ENCODE measurements around the gene REX1BD. TPM values are rescaled to one million over a fixed set of nuclear protein-coding genes. Genes with fewer than 3 reads are reported as not detected.

The REX1BD gene
- total RNA-seq, 2 experiments from 2014 or later: 61.2 to 65.1 TPM

DNA sequence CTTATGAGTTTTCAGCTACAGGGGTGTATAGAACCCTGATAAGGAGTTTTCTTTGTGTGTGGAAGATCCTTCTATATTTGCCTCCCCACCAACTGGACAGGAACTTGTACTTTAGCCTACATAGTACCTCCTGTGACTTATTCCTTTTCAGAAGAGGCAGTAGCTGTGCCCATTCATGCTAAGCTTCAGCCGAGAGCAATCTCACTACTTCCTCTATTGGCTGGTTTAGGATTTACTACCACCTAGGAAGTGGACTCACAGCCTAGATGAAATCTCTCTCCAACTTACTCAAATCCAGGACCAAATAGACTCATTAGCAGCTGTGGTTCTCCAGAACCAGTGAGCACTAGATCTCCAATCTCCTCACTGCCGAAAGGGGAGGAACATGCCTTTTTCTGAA lies 2.3 kb upstream of the REX1BD start:
- no peaks in the 10 kb centered on the region for H3K27me3 Mint-ChIP-seq
- intact Hi-C loops (cut with micrococcal nuclease): no loop called here
- CTCF ChIA-PET: interaction anchor here (0.9 to 2.1 kb wide), 6 partner anchors 8 to 66 kb away, joined by 3 to 6 read pairs (median 4); partner anchors contain the start of gene UBA52
- POLR2A ChIA-PET: interaction anchor here (1.0 to 3.6 kb wide), 4 partner anchors 9 to 332 kb away, joined by 3 to 34 read pairs (median 14); partner anchors contain the start of gene UBA52
- ATAC-seq (no peak), DNase-seq (no peak)
- TF ChIP-seq, protein P1, sequence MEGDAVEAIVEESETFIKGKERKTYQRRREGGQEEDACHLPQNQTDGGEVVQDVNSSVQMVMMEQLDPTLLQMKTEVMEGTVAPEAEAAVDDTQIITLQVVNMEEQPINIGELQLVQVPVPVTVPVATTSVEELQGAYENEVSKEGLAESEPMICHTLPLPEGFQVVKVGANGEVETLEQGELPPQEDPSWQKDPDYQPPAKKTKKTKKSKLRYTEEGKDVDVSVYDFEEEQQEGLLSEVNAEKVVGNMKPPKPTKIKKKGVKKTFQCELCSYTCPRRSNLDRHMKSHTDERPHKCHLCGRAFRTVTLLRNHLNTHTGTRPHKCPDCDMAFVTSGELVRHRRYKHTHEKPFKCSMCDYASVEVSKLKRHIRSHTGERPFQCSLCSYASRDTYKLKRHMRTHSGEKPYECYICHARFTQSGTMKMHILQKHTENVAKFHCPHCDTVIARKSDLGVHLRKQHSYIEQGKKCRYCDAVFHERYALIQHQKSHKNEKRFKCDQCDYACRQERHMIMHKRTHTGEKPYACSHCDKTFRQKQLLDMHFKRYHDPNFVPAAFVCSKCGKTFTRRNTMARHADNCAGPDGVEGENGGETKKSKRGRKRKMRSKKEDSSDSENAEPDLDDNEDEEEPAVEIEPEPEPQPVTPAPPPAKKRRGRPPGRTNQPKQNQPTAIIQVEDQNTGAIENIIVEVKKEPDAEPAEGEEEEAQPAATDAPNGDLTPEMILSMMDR (IDR thresholded peaks at IDR 0.05): no peak
- peaks cover 28% of the 10 kb centered on the region for H3K4me1 Mint-ChIP-seq (ENCODE audit: low read depth)
- H3K36me3 Mint-ChIP-seq (ENCODE audit: low read depth): peaks cover 12% of the 10 kb centered on the region
- H3K9me3 Mint-ChIP-seq: no peaks in the 10 kb centered on the region
- no peak overlapping the region for H3K27ac Mint-ChIP-seq
- no peak overlapping the region for H3K4me3 Mint-ChIP-seq

DNA sequence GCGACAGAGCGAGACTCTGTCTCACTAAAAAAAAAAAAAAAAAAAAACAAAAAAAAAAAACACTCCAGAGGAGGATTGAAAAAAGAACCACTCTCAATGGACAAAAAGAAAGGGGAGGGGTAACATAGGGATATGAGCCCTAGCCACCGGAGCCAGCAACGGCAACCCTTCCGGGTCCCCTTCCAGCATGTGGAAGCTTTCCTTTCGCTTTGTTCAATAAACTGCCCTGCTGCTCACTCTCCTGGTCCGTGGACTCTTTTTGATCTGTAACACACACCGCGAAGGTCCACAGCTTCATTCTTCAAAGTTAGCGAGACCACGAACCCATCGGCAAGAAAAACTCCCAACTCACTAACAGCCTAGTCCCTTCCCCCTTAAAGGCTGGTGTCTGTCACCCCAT lies 1.0 kb upstream of the REX1BD start:
- POLR2A ChIA-PET: interaction anchor here (1.0 to 4.0 kb wide), 7 partner anchors 10 to 330 kb away, joined by 3 to 51 read pairs (median 9); partner anchors contain the start of genes FKBP8 and UBA52
- TF ChIP-seq, protein P1 (IDR thresholded peaks at IDR 0.05): no peak
- ATAC-seq (no peak), DNase-seq (no peak)
- Mint-ChIP-seq H3K4me1 (ENCODE audit: low read depth) (peaks cover 28% of the 10 kb centered on the region), H3K36me3 (ENCODE audit: low read depth) (peaks cover 14% of the 10 kb centered on the region), H3K4me3 (peak overlapping the region; percentile 82), H3K27ac (peak overlapping the region; percentile 90), H3K9me3 (no peaks in the 10 kb centered on the region), H3K27me3 (no peaks in the 10 kb centered on the region)
- CTCF ChIA-PET: interaction anchor here (0.8 to 4.9 kb wide), 10 partner anchors 10 to 260 kb away, joined by 3 to 37 read pairs (median 8); partner anchors contain the start of genes KXD1, UBA52 and UPF1
- intact Hi-C loops (cut with micrococcal nuclease): no loop called here

DNA sequence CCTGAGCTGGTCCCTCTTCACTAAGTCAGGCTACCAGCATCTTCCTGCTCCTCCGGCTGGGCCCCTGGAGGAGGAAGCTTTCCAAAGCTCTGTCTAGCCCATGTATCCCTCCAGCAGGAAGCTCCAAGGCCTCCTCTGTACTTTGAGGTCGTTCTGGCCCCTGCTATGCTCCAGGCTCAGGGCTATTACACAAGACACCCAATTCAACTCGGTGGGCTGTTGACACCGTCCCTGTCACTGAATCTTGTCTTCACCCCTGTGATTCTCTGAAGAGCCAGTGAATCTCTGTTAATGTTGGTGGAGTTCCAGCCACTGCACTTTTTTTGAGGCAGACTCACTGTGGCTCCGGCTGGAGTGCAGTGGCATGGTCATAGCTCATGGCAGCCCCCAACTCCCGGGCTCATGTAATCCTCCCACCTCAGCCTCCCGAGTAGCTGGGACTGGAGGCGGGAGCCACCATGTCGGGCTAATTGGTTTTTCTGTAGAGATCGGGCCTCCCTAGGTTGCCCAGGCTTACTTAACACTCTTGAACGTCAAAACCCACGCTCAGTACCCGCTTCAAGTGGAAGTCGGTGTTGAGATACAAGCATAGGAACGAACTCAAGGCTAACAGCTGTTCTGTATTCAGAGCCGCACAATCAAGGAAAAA lies 512 bp upstream of the REX1BD start:
- POLR2A ChIA-PET: interaction anchor here (0.8 to 4.0 kb wide), 9 partner anchors 11 to 320 kb away, joined by 3 to 51 read pairs (median 9); partner anchors contain the start of genes FKBP8, UBA52 and UPF1
- H3K9me3 Mint-ChIP-seq: no peaks in the 10 kb centered on the region
- CTCF ChIA-PET: interaction anchor here (0.6 to 4.9 kb wide), 13 partner anchors 11 to 278 kb away, joined by 3 to 37 read pairs (median 5); partner anchors contain the start of genes KXD1, UBA52 and UPF1
- ATAC-seq: peak; percentile 2
- DNase-seq: peak; percentile 26
- TF ChIP-seq, protein P1 (IDR thresholded peaks at IDR 0.05): no peak
- H3K4me1 Mint-ChIP-seq (ENCODE audit: low read depth): peaks cover 28% of the 10 kb centered on the region
- H3K36me3 Mint-ChIP-seq (ENCODE audit: low read depth): peaks cover 14% of the 10 kb centered on the region
- no peaks in the 10 kb centered on the region for H3K27me3 Mint-ChIP-seq
- peak overlapping the region; percentile 90 for H3K27ac Mint-ChIP-seq
- H3K4me3 Mint-ChIP-seq: peak overlapping the region; percentile 82
- intact Hi-C loops (cut with micrococcal nuclease): no loop called here

DNA sequence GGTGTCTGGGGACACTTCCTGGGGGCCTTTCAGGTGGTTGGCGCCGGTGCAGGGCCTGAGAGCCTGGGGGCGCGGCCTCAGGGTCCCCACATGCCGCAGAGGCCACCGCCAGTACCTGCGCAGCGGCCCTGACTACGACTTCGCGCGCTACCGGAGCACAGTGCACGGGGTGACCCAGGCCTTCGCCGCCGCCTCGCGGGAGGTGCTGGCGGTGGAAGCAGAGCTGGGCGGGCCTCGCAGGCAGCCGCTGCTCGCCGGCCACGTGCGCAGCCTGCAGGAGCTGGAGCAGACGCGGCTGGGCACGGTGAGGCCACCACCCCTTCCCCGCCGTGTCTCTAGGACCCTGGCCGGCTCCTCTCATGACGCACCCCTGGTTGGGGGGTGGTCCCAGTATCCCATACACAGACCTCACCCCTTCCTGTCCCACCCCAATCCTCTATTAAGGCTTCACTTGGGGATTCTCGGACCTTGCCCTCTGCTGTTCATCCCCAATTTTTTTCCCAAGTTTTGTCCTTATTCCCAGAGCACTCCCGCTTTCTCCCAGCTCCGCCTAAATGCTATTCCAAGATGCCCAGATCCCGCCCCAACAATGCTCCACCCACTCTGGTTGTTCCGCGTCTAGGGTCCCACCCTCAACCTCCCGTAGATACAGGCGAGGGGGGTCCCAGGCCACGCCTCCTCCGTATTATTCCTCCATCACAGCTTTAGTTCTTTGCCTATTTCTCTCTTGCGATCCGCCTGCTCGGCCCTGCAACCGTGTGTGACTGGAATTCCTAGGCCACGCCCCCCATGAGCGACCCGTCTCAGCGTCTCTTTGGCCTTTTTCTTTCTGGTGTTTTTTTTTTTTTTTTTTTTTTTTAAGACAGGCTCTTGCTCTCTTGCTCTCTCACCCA lies 1.0 kb downstream of the REX1BD start:
- H3K27ac Mint-ChIP-seq: peak overlapping the region; percentile 88
- H3K4me1 Mint-ChIP-seq (ENCODE audit: low read depth): peaks cover 35% of the 10 kb centered on the region
- peak; percentile 59 for ATAC-seq
- peaks cover 14% of the 10 kb centered on the region for H3K36me3 Mint-ChIP-seq (ENCODE audit: low read depth)
- intact Hi-C loops (cut with micrococcal nuclease): loop anchor here (10.0 kb wide), 1 partner anchor 255 kb away; no protein-coding TSS in a partner anchor
- POLR2A ChIA-PET: interaction anchor here (0.8 to 4.0 kb wide), 14 partner anchors 17 to 339 kb away, joined by 3 to 51 read pairs (median 4); partner anchors contain the start of genes FKBP8, KXD1, UBA52 and UPF1
- peak; percentile 87 for DNase-seq
- no peaks in the 10 kb centered on the region for H3K27me3 Mint-ChIP-seq
- no peaks in the 10 kb centered on the region for H3K9me3 Mint-ChIP-seq
- CTCF ChIA-PET: interaction anchor here (0.9 to 4.9 kb wide), 19 partner anchors 9 to 330 kb away, joined by 3 to 37 read pairs (median 4); partner anchors contain the start of genes COPE, DDX49, KXD1 and UBA52
- H3K4me3 Mint-ChIP-seq: peak overlapping the region; percentile 82
- TF ChIP-seq, protein P1 (IDR thresholded peaks at IDR 0.05): no peak
